Prostate gland (tissue), 2 donors: Measurements from ENCODE around the gene DDX11.
"Not testable (repeated sequence)": the region's sequence is repeated elsewhere in the genome, so short reads cannot be mapped to it uniquely, and the experiment has no call there.

Source experiments
- CTCF ChIP-seq, 4 experiments: fragments of 200-600 bp in 2 of 4; fragments of 450-650 bp in 2 of 4; sonication (generic) in 2 of 4; IDR thresholded peaks; 1 replicate in 3 of 4; 2 replicates in 1 of 4; pipeline ENCODE4 v1.5.1; 2016 to 2019; ENCODE audit warnings: antibody characterized with exemption in 4 of 4, mild to moderate bottlenecking in 2 of 4, moderate library complexity in 2 of 4
- POLR2A ChIP-seq: fragments of 450-650 bp; IDR thresholded peaks from one replicate; pipeline ENCODE4 v1.6.1; 2016; ENCODE audit warnings: antibody characterized with exemption, mild to moderate bottlenecking

- not testable (repeated sequence) for TF ChIP-seq POLR2A; CTCF (IDR thresholded peaks at IDR 0.05)
These were observed 22.8 kb downstream of the DDX11 start for GRCh38 chr12:31096251-31097065.
